ENCODE measurements around the gene PTGDR2. TPM values are rescaled to one million over a fixed set of nuclear protein-coding genes. Genes with fewer than 3 reads are reported as not detected.

PTGDR2 gene
- total RNA-seq, 1 donor from 2014 or later, result 0.25 TPM

- intact Hi-C loops (cut with DNase I), result no loop called here
- H3K36me3 ChIP-seq, result no peaks in the 10 kb centered on the region
- peaks cover 24% of the 10 kb centered on the region for H3K4me1 ChIP-seq
- H3K27ac ChIP-seq, result no peak overlapping the region
- H3K4me3 ChIP-seq, result no peak overlapping the region
- no peak for DNase-seq (ENCODE audit: extremely low spot score in 2 of 2)
- H3K9me3 ChIP-seq, result no peaks in the 10 kb centered on the region
- H3K27me3 ChIP-seq, result no peaks in the 10 kb centered on the region
- TF ChIP-seq POLR2A (IDR thresholded peaks at IDR 0.05), result no peak
- TF ChIP-seq CTCF (IDR thresholded peaks at IDR 0.05), result no peak
- no peak for TF ChIP-seq POLR2AphosphoS5 (IDR thresholded peaks at IDR 0.05; ENCODE audit: insufficient read depth in 1 of 2, low read depth in 1 of 2)
These were observed 13.7 kb upstream of the PTGDR2 start for GRCh38 chr11:60869451-60869825.

GRCh38 chr11:60868682-60869450, 13.1 kb upstream of the PTGDR2 start:
- peaks cover 24% of the 10 kb centered on the region for H3K4me1 ChIP-seq
- no peaks in the 10 kb centered on the region for H3K27me3 ChIP-seq
- no peak overlapping the region for H3K4me3 ChIP-seq
- no peaks in the 10 kb centered on the region for H3K36me3 ChIP-seq
- H3K27ac ChIP-seq, result no peak overlapping the region
- DNase-seq (ENCODE audit: extremely low spot score in 2 of 2), result no peak
- no peak for TF ChIP-seq POLR2A (IDR thresholded peaks at IDR 0.05)
- no peak for TF ChIP-seq POLR2AphosphoS5 (IDR thresholded peaks at IDR 0.05; ENCODE audit: insufficient read depth in 1 of 2, low read depth in 1 of 2)
- TF ChIP-seq CTCF (IDR thresholded peaks at IDR 0.05), result no peak
- intact Hi-C loops (cut with DNase I), result no loop called here
- H3K9me3 ChIP-seq, result no peaks in the 10 kb centered on the region

GRCh38 chr11:60867871-60868681, 12.3 kb upstream of the PTGDR2 start:
- Histone ChIP-seq H3K27me3 (no peaks in the 10 kb centered on the region), H3K4me1 (peaks cover 20% of the 10 kb centered on the region), H3K4me3 (no peak overlapping the region), H3K36me3 (no peaks in the 10 kb centered on the region), H3K27ac (no peak overlapping the region), H3K9me3 (no peaks in the 10 kb centered on the region)
- no peak for DNase-seq (ENCODE audit: extremely low spot score in 2 of 2)
- intact Hi-C loops (cut with DNase I), result no loop called here
- TF ChIP-seq POLR2A (IDR thresholded peaks at IDR 0.05) (no peak), CTCF (IDR thresholded peaks at IDR 0.05) (no peak), POLR2AphosphoS5 (IDR thresholded peaks at IDR 0.05; ENCODE audit: insufficient read depth in 1 of 2, low read depth in 1 of 2) (no peak)

GRCh38 chr11:60866911-60867870, 11.4 kb upstream of the PTGDR2 start, which contains the start of gene ZP1:
TSS of gene ZP1 (plus strand) at chr11:60867542. CDS start at chr11:60867562, 20 bp downstream.
- H3K27me3 ChIP-seq, result no peaks in the 10 kb centered on the region
- no peaks in the 10 kb centered on the region for H3K9me3 ChIP-seq
- no peaks in the 10 kb centered on the region for H3K36me3 ChIP-seq
- TF ChIP-seq POLR2A (IDR thresholded peaks at IDR 0.05), result no peak
- no peak for TF ChIP-seq CTCF (IDR thresholded peaks at IDR 0.05)
- no peak for TF ChIP-seq POLR2AphosphoS5 (IDR thresholded peaks at IDR 0.05; ENCODE audit: insufficient read depth in 1 of 2, low read depth in 1 of 2)
- no peak for DNase-seq (ENCODE audit: extremely low spot score in 2 of 2)
- no peak within 1 kb of the TSS for H3K27ac ChIP-seq
- intact Hi-C loops (cut with DNase I), result no loop called here
- peaks cover 12% of the 10 kb centered on the region for H3K4me1 ChIP-seq
- H3K4me3 ChIP-seq, result no peak within 1 kb of the TSS

Data from vagina (tissue), 2 donors.